GM19372 (cell line): Measurements from ENCODE around the gene WIPI1.
A peak's percentile ranks its signal among the peaks of the same experiment; 100 is the strongest.

Experiments used
- ATAC-seq: cut with Tn5 transposase; IDR thresholded peaks from one replicate; pipeline ENCODE4 v1.9.1; 2021; ENCODE audit warnings: mild to moderate bottlenecking, low read depth, moderate library complexity; ENCODE audit not compliant: unreplicated experiment

WIPI1 gene

DNA sequence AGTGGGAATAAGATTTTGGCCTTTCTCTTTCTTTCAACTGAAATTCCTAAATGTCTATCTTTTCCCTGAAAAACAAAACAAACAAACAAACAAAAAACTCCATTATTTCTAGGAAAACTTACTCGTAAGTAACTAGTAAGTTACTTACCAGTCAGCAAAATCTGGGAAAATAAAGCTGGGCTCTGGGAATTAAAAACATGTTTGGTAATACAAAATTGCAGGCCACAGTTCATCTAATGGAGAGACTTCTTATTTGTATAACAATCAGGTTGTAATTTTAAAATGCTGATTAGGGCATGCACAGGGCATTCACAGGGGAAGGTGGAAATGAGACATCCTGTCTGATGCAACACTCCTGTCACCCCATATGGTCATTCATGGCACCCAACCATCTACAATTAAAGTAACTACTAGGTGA is 3.8 kb upstream of the WIPI1 start:
- ATAC-seq = no peak

DNA sequence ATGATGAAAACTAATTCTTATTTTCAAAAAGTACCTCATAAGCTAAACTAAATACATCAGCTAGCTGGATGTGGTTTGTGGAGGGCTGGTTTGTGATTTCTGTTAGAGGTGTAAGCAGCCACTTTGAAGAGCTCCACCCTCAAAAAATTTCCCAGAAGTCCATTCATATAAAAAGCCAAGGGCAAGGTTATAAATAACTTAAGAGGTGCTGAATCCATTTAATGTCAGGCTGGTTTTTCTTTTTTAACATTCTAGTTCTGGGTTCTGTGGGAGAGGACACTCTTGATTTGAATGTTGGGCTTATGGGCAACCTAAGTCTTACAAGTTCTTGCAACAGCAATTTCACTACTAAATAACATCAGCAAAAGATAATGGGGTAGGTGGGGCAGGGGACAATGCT is 3.4 kb upstream of the WIPI1 start:
- ATAC-seq = no peak

DNA sequence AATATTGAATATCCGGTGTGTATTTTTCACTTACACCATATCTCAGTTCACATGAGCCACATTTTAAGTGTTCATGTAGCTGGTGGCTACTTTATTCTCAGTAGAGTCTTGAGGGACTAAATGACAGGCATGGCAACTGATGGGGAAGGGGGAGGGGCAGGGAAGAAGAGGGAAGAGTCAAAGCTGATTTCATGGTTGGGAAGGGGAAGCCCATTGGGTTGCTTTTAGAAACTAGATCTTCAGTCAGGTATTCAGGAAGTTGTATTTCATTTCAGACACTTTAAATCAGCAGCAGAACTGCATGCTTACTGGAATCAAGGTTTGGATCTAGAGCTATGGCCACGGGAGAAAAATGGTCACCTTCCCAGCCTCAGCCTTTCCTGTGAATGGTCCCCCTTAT is 2.9 kb upstream of the WIPI1 start:
- no peak for ATAC-seq

DNA sequence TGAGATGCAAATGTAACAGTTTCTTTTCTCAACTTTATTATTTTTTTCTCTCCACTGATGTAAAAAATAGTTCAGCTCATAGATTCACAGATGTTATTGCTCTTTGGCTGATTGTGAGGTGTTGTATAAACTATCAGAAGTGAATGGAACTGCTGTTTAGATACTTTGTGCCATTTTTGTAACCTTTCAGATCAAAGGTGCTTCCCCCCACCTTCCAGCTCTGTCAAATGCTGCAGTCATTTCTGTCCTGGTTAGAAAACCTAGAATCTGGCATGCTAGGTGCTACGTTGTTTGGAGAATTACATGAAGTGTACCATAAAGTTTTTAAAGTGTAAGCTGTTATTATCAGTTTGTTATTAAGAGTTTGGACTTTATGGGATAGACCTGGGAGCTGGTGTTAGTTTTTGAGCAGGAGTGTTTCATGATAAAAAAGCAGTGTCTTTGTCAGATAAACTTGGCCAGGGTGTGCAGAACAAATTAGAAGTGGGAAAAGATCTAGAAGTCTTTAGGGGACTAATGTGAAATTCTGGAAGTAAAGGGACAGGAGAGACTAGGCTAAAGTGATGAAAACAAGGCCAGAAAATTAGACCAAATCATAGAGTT is 1.8 kb upstream of the WIPI1 start:
- no peak for ATAC-seq

DNA sequence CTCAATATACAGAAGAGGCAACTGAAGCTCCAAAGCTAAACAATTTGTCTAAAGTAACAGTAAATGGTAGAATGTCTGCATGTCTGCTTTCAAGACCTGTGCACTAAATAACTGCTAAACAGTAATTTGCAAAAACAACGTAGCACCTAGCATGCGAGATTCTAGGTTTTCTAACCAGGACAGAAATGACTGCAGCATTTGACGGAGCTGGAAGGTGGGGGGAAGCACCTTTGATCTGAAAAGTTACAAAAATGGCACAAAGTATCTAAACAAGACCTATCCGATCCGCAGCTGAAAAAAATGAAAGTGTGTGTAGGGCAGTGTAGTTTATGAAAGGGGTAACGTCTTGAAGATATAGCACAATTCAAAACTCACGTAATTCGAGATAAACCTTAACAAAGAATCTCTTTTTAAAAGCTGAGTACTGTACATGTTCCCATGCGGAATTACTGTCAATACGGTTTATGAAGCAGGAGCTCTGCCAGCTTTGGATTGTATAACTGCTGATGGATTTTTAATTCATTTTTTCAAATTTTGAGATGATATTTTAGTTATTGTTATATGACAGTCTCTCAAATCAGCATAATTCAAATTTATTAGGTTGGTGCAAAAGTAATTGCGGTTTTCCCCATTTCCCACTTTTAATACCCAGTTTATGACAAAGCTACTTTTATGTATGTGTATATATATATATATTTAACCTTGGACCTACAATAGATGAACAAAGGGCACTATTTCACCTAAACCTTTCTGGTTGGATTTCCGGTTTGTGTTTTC is 1.2 kb upstream of the WIPI1 start:
- ATAC-seq = no peak

DNA sequence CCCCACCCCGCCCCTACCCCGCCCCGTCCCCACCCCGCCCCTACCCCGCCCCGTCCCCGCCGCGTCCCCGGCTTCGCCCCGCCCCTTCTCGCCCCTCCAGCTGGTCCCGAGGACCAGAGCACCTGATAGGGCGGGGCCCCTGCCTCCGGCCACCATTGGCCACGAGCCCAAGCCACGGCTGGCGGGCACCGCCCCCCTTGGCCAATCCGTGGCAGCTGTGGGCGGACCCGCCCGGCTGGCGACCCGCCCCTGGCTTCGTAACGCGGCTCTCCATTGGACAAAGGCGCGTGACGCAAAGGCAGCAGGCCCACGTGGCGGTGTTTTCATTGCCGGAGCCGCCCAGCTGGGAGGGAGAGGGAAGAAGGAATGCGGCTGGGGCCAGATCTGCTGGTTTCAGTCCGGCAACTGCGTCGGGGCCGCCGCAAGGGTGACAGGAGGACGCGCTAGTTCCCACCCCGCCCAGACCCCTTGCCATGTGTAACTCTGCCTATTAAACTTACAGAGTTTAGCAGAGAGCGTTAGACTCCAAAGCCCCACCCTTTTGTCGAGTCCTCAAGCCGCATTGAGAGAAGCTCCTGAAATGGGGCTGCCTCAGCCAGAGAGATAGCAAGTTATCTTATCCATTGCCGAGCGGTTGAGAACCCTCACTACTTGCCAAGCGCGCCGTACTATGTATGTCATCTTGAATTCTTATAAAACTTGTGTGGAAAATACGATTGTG is 403 bp upstream of the WIPI1 start:
- ATAC-seq = peak; percentile 75

DNA sequence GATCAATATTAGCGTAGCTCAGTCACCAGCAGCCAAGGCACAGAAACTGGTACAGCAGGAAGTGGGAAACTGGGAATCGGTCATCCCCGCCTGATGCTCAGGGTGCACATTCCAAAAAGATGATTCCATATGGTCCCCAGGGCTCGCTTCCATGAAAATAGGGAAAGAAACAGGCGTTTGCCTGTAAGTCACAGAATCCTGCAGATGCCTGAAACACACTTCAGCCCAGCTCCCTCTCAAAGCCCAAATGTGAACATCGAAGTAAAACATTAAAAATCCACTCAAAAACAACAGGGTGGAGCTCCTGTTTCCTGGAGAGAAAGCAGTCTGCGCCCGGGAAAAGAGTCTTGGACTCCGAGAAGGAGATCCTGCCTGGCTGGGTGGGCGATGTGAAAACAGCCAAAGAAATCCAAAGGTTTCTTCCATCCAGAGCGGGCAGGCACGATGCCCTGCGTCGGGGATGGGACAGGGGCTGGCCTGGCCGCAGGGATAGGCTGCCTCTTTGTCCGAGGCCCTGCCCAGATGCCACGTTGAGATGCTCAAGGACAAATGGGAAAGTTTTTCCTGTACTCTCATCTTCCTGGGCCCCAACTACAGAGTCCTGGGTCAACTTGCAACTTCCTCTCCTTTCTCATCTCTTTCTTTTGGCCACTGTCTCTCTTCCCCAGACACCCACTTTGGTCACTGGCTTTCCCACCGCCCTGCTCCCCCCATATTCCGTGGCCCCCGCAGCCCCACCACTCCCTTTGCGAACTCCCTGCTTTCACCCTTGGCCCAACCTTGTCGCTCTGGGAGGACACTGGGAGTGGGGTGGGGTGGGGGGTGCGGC is 743 bp downstream of the WIPI1 start:
- ATAC-seq = no peak

DNA sequence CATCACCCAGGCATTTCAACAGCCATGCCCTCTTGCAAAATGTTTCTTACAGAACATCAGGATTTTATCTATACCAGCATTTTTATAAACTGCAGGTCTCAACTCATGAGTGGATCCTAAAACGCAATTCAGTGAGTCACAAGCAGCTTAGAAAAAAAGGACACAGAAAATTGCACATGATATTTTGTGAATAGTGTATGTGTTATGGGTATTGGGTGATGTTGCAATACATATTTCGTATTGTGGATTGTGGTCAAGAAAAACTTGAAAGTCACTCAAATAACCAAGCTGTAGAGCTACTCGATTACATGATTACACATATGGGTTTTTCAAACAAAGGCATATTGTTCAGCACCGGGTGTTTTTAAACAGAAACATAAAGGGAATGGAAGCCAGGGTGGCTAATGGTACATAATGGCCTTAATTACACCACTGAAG is 1.4 kb downstream of the WIPI1 start:
- no peak for ATAC-seq

DNA sequence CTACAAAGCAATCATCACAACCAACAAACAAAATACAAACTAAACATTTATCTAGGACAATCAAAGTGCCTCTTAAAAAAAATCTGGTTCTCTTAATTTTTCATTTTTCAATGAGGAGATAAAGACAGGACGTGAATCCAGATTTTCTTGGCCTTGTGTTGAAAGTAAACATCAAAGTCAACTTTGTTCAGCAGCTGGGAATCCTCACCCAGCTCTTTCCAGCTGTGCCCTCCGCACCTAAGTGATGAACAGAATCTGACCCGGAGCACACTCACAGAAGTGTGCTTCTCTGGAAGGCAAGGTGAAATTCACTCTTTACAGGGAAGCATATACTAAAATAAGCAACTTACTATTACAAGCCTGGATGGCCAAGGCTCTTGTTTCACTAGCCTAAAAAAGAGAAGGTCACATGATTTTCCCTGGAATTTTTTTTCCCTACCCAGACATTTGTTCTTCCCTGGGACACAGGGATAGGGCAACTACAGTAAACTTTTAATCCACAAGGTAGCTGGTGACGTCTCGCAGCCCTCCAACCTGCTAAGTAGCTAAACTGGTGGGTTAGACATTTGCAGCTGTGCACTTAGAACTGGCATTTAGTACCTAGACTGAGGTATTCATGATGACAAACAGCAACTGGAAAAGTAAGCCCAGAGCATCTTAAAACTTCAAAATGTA is 3.2 kb downstream of the WIPI1 start:
- ATAC-seq = no peak

DNA sequence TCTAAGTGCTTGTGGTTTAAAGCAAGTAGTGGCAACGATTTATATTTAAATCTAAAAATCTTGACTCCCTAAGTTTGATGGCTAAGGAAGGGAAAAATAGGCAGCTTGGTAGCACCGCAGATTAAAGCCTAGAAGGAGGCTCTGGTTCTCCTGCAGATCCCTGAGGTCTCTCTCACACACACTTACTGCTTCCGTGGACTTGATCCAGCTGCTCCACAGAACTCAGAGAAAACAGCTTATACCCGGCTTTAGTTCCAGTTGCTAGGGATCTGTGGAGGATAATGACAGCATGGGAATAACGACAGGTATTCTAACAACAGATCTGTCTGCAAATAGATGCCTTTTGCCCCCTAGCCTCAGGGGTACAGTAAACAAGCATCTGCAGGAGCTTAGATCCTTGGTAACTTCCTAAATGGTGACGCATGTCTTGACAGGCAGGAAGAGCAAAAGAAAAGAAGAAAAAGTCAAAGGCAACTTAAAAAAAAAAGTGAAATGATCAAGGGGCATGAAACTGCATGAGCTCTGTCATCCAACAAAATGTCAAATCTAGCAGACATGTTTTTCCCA is 4.5 kb downstream of the WIPI1 start:
- no peak for ATAC-seq

DNA sequence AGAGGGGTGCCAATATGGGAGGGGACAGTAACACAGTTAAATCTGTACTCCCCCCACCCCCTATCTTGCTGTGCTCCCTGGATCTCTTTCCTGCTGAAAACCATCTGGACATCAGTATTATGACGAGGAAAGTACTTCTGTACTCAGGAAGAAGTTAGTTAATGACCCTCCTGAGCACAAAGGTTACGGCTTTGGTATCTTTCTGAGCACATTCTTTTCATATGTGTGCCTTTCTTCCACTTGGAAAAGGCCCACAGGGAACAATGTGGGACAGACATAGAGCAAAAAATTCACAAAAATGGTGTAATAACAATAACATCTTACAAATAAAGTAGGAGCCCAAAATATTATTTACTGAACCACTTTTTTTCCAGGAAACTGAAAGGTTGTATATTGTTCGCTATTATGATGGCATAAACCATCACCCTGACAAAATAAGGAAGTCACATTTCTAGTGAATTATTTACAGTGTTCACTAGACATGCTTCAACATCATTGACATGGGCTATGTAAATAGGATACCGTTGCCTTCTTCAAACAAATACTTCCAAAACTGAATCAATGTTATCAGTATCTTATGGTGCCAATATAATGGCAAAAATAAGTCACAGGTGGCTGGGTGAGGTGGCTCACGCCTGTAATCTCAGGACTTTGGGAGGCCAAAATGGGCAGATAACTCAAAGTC is 5.5 kb downstream of the WIPI1 start:
- ATAC-seq = no peak

DNA sequence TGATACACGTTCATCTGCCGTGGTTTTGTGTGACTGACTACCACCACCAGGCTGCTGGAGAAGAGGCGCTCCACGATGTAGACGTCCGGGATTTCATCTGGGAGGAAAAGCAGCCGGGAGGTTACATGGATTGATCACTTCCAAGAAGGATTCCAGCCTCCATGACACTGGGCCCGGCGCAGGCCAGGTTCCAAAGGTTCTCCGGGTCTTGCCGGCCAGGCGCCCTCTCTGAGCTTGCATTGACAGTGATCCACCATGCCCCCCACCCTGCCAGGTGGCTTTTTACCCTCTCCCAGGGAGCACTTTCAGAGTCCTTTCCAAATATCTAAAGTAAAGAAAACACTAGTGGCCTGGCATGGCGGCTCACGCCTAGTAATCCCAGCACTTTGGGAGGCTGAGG is 6.5 kb downstream of the WIPI1 start:
- ATAC-seq = no peak

DNA sequence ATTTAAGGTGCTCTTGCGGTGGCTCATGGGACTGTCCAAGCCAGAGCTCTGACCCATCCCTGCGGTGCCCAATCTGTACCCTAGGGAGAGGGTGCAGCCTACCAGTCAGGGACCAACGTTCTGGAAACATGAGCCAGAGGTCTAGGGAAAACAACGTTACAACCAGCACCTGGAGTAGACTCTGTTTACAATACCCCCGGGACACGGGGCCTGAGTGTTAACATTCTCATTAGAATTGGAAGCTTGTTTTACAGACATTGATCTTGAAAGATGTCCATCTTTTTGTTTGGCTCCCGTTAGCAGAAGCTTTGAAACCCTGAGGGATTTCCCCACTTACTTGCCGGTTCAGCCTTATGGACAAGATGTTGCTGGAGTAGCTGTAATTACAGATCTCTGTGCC is 6.9 kb downstream of the WIPI1 start:
- ATAC-seq = no peak

DNA sequence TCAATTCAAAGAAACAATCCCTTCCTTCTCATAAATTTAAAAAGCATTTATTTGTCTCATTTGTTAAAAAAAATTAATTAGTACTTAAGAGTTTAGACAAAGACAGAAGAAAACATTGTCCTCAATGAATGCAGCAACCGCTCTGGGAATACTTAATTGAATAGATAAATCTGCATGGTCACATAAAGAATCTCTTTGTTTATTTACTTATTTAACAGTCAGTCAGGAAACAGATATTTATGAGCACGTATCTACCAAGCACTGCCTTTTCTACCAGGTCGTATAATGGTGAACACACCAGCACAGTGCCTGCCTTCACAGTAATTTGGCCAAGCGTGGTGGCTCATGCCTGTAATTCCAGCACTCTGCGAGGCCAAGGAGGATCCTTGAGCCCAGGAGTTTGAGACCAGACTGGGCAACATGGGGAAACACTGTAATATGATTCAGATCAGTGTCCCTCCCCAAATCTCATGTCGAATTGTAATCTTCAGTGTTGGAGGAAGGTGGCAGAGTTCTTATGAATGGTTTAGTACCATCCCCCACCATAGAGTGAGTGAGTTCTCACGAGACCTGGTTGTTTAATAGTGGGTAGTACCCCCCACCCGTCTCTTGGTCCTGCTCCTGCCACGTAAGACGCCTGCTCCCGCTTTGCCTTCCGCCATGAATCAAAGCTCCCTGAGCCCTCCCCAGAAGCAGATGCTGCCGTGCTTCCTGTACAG is 8.1 kb downstream of the WIPI1 start:
- no peak for ATAC-seq

DNA sequence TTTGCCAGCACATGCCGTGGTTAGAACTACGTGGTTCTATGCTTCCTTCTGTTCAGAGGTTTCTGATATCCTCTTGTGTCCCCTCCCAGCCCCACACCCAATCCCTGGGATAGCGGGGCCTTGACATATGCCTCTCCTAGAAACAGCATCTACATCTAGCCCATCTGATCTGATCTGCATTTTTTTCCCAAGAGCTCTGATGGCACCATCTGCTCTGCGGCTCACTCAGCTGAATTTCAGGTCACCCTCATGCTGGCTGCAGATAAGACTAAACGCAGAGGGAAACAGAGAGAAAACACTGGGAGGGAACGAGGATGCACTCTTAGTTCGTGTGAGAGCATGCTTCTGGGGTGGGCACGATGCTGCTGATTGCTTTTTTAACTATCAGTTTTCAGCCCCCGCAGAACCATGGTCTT is 10.7 kb downstream of the WIPI1 start:
- ATAC-seq = no peak

DNA sequence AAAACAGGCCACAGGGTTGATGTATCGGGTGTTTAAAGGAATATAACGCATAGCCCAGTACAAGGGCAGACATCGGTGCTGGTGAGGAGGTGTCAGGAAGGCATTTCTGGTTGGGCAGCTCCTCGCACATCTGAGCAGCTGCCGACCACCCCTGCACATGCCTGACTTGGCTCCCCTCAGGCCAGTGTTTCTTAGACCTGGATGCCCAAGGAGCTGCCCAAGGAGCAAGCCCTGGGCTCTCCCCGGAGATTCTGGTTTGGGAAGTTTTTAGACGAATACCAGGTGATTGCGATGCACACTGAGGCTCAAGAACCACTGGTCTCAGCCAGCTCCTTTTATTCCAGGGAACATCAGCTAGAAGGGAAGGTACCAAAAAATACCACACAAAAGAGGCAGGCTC is 11.6 kb downstream of the WIPI1 start:
- no peak for ATAC-seq

DNA sequence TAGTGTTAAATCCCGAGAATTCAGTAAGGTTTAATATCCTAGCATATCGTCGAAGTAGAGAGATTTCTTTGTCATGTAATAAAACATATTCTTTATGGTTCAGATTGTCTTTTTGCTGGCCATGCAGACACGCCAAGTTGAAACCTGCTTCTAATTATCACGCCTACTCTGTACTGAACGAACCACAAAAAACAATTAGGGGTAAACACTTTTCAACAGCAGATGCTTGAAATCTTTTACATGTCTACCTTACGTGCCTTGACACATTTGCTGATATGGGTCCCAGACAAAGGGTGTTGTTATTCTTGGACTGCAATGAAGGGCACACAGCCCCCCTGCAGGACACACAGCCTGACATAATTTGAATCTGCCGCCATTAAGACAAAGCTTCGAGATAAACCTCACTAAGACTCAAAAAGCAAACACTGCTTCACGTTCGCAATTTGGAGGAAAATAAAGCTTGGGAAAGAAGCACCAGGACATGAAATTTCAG is 13.3 kb downstream of the WIPI1 start:
- no peak for ATAC-seq

DNA sequence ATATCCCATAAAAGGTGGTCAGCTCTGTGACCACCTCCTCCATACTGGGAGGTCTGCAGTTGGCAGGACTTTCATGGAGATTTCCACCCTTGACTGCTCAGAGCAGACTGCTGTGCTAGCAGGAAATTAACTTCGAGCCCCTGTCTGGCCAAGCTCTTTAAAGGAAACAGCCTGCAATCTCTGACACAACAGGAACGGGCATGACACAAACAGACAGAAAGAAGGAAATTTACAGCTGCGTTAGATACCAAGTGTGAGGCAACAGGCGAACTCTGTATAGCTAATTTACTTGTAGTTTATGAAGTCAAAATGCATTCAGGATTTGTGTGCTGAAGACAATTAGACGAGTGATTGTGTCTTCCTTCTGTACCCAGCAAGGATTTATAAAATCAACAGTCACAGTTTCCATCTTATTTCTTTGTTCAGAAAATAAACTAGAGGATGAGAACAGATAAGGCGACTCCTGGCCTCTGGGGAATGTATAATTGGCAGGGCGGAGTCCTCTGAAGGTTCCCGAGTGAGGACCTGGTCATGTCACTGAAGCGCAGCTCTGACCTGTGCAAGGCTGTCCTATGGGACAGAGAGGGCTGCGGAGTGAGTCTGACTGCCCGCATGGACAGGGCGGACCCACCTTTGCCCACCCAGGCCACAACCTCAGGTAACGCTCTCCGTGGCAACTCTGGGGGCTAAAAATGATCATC is 16.1 kb downstream of the WIPI1 start:
- no peak for ATAC-seq
